NOMO-1 treated with DMSO at 0.1 percent for 48 hours (cell line): ENCODE measurements around the gene SAP30.
A peak's percentile ranks its signal among the peaks of the same experiment; 100 is the strongest.

ENCODE experiments used
- DNase-seq: peaks from one replicate; lab custom pipeline; 2025; ENCODE audit not compliant: unreplicated experiment; lab: John Stamatoyannopoulos, UW

The SAP30 gene

DNA sequence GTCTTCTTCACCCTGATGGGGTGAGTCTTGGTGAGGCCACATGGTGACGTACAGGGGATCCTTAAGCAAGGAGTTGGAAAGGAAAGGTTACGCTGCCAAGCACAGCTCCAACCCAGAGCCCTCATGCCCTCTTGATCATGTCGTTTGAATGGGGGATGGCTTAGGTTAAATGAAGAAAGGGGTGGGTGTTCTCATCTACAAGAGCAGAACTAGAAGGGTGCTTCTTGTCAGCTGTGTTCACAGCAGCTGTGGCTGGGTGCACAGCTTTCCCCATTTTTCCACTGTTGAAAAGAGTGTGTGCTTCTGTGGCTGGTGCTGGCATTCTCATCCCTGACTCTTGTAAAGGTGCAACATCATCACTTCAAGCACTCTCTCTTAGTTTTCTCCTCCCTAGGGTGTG, 43.7 kb downstream of the SAP30 start:
- DNase-seq, result no peak

DNA sequence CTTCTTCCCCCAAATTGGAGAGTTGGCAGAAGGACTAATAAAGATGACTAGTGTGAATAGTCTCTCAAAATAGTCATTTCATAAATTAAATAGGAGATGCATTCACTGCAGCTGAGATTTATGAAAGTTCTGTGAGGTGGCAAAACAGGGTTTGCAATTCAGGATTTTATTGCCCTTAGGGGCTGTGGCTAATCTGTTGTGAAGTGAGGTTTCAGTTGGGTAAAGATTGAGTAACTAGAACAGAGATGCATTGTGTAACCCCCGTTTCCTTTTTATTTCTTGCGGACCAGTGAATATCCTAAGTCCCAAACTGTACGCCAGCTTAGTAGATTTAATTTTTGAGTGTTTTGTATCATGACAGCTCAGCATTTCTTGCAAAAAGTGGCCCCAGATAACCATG, 44.3 kb downstream of the SAP30 start:
- peak; percentile 94 for DNase-seq

DNA sequence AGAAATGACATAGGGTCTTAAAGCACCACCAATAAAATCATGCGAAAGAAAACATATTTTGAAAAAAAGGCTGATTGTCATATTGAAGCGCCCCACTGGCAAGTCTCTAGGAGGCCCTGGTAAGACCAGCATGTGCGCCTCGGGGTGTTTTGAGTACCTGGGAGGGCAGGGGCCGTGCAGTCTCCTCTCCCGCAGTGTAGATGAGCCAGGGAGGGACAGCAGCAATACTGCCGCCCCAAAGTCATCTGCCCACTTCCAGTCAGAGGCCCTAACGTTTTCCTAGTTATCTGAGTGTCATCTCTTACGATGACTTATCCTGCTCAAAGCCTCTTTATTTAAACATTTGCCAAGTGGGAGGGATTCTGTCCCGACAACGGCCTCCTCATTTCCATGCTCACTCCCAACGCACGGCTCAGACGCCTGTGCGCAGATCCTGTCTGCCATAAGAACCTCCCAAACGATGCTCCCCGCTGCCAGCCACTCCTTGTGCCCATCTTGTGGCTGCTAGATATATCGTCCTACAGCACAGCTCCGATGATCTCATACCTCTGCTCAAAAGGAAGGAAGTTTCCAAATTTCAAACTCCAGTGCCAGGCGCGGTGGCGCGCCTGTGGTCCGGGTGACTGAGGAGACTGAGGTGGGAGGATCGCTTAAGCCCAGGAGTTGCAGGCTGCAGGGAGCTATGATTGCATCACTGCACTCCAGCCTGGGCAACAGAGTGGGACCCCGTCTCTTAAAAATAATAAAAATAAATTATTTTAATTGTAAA, 45.3 kb downstream of the SAP30 start:
- DNase-seq, result peak; percentile 98

DNA sequence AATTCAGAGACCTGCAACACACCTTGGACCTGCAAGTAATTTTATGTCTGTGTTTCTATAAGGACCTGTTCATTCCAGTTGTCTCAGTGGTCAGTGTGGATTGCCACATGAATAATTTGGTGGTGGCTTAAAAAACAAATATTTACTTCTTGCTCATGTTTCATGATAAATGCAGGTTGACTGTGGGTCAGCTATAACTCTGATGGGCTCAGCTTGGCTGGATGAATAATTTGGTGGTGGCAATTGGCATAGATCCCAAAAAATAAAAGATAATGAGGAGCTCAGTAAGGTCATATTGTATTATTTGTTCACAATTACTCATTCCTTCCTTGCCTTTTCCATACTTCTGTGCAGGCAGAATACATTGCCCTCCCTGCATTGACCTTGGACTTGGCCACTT, 47.1 kb downstream of the SAP30 start:
- no peak for DNase-seq

DNA sequence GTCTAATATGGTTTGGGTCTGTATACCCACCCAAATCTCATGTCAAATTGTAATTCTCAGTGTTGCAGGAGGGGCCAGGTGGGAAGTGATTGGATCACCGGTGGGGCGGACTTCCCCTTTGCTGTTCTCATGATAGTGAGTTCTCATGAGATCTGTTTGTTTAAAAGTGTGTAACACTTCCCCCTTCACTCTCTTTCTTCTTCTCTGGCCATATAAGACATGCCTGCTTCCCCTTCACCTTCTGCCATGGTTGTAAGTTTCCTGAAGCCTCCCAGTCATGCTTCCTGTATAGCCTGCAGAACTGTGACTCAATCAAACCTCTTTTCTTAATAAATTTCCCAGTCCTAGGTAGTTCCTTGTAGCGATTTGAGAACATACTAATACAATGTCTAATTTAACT, 47.9 kb downstream of the SAP30 start:
- DNase-seq, result peak; percentile 53

DNA sequence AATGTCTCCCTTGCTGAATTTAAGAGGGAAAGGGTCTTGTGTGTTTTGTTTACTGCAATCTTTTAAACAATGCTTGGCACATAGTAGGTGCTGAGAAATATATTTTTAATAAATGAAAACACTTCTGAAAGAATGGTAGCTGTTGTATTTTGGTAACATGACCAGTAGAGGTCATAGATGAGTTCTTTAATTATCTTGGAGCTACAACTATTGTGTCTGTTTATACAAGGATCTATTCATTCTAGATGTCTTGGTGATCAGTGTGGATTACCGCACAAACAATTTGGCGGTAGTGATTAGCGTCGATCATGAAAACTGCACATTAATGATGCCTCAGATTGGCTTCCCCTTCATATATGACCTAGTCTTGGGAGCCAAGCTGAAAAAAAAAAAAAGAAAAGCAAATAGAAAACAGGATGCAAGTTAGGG, 49.6 kb downstream of the SAP30 start:
- peak; percentile 22 for DNase-seq

DNA sequence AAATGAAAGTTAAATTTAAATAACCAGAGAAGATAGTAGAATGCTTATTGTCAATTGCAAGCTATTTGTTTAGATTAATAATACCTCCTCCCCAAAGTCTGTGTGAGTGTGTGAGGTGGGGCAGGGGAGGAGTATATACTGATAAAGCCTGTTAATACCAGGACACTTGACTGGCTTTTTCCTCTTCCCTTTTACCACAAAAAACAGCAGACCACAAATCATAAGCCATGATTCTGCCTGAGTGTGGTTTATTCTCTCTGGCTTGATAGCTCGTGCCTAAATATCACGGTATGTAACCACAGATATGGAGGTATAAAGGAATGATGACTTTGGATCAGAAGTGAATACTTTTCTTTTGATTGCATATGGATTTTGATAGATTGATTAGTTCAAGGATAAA, 50.0 kb downstream of the SAP30 start:
- no peak for DNase-seq

DNA sequence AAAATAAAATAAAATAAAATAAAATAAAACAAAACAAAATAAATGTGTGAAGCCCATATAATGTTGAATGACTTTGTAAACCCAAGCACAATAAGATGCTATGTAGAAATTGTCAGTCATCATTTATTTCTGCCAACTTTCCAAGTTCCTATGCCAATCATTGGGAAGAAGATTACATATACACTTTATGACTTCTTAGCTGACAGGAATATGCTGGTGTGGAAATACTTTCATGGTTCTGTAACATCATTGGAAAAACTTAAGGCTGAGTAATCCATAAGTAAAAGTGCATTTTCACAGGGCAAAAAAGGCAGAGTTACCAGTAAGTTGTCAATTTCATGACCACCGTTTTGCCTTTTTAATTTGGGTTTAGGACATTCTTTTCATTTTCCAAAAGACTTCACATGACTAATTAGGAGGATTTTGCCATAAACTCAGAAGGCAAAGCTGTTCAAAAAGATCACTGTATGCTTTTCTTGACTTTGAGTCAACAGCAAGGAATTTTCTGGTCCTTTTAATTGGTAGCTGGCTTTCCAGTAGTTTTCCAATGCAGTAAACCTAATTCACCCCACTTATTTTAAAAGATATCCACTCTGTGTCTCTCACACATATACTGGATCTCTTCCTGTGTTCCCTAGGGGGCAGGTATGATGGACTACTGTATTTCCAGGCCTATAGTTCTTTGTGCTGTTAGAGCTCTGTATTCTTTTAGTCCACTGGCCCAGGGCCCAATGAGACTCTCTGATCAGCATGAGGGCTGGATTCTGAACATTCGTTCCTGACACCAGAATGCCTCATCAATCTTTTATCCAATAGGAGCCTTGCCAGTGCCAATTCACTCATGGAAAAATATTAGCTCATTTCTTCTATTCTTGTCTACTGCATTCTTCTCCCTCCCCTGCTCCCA, 54.4 kb downstream of the SAP30 start:
- no peak for DNase-seq

DNA sequence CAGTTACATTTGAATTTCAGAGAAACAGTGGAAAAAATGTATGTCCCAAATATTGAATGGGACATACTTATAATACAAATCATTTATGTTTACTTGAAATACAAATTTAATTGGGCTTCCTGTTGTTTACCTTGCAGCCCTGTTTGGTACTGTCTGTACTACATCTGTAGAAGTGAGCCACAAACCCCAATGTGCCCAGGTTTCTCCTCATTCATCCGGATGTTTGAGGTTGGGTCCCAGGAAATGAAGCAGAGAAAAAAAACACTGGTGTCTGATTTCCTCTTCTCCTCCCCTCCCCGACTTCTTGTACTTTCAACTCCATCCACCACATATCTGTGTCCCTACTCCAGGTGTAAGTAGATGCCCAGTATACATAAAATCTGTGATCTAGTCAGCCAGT, 55.3 kb downstream of the SAP30 start:
- DNase-seq, result no peak
